ENCODE measurements around the gene SLC25A24.
"Not testable (repeated sequence)": the region's sequence is repeated elsewhere in the genome, so short reads cannot be mapped to it uniquely, and the experiment has no call there.

SLC25A24 gene

GRCh38 chr1:108194051-108194450, 6.1 kb downstream of the SLC25A24 start:
- DNase-seq (ENCODE audit: low read depth) = no peak

GRCh38 chr1:108193333-108193732, 6.8 kb downstream of the SLC25A24 start:
- no peak for DNase-seq (ENCODE audit: low read depth)

- DNase-seq (ENCODE audit: low read depth) = no peak
Measured at GRCh38 chr1:108192581-108192980, 7.6 kb downstream of the SLC25A24 start.

- DNase-seq (ENCODE audit: low read depth) = no peak
Measured at GRCh38 chr1:108190686-108191416, 9.3 kb downstream of the SLC25A24 start.

- DNase-seq (ENCODE audit: low read depth) = no peak
Measured at GRCh38 chr1:108190001-108190634, 10.0 kb downstream of the SLC25A24 start.

GRCh38 chr1:108188801-108189200, 11.3 kb downstream of the SLC25A24 start:
- no peak for DNase-seq (ENCODE audit: low read depth)

- DNase-seq (ENCODE audit: low read depth) = no peak
Measured at GRCh38 chr1:108182959-108183700, 17.0 kb downstream of the SLC25A24 start.

GRCh38 chr1:108179018-108179417, 21.1 kb downstream of the SLC25A24 start:
- DNase-seq (ENCODE audit: low read depth) = no peak

GRCh38 chr1:108162409-108162808, 37.7 kb downstream of the SLC25A24 start:
- not testable (repeated sequence) for DNase-seq (ENCODE audit: low read depth)

GRCh38 chr1:108159951-108160350, 40.2 kb downstream of the SLC25A24 start:
- DNase-seq (ENCODE audit: low read depth) = not testable (repeated sequence)

- no peak for DNase-seq (ENCODE audit: low read depth)
Measured at GRCh38 chr1:108158893-108159453, 41.2 kb downstream of the SLC25A24 start.

- no peak for DNase-seq (ENCODE audit: low read depth)
Measured at GRCh38 chr1:108154314-108154713, 45.8 kb downstream of the SLC25A24 start.

GRCh38 chr1:108152782-108153222, 47.3 kb downstream of the SLC25A24 start:
- DNase-seq (ENCODE audit: low read depth) = no peak

- no peak for DNase-seq (ENCODE audit: low read depth)
Measured at GRCh38 chr1:108151548-108151947, 48.6 kb downstream of the SLC25A24 start.

GRCh38 chr1:108149796-108150467, 50.2 kb downstream of the SLC25A24 start:
- no peak for DNase-seq (ENCODE audit: low read depth)

GRCh38 chr1:108144569-108144968, 55.6 kb downstream of the SLC25A24 start:
- DNase-seq (ENCODE audit: low read depth) = not testable (repeated sequence)

GRCh38 chr1:108142773-108143394, 57.3 kb downstream of the SLC25A24 start:
- no peak for DNase-seq (ENCODE audit: low read depth)

- DNase-seq (ENCODE audit: low read depth) = no peak
Measured at GRCh38 chr1:108142258-108142657, 57.9 kb downstream of the SLC25A24 start.

- no peak for DNase-seq (ENCODE audit: low read depth)
Measured at GRCh38 chr1:108141621-108142020, 58.5 kb downstream of the SLC25A24 start.

- no peak for DNase-seq (ENCODE audit: low read depth)
Measured at GRCh38 chr1:108140936-108141335, 59.2 kb downstream of the SLC25A24 start.

GRCh38 chr1:108140177-108140576, 60.0 kb downstream of the SLC25A24 start:
- DNase-seq (ENCODE audit: low read depth) = no peak
